ENCODE data around the gene NR2C2. TPM values are rescaled to one million over a fixed set of nuclear protein-coding genes. Genes with fewer than 3 reads are reported as not detected.

The NR2C2 gene
- total RNA-seq, 1 experiment from 2014 or later: 38.5 TPM

GRCh38 chr3:15083252-15083651, 135.9 kb downstream of the NR2C2 start:
- no peak overlapping the region for H2BK12ac ChIP-seq (ENCODE audit: insufficient read length, low read depth, low read length)
- Mint-ChIP-seq H3K27ac (no peak overlapping the region), H3K27me3 (ENCODE audit: low read depth) (no peaks in the 10 kb centered on the region), H3K9me3 (no peaks in the 10 kb centered on the region), H3K4me1 (no peaks in the 10 kb centered on the region), H3K36me3 (ENCODE audit: insufficient read depth in 1 of 3, low read depth in 3 of 3) (peaks cover 18 to 70% (median 50%) of the 10 kb centered on the region in 3 experiments; a peak in 6 of 7 replicates), H3K4me3 (no peak overlapping the region)
- no peak overlapping the region for H3K4me2 ChIP-seq (ENCODE audit: insufficient read depth, insufficient read length, low read length)
- H4K5ac ChIP-seq (ENCODE audit: insufficient read length, low read depth, low read length): no peak overlapping the region
- no peak overlapping the region for H2BK20ac ChIP-seq (ENCODE audit: low read depth, low read length, poor library complexity, severe bottlenecking)
- no peak overlapping the region for H3K18ac ChIP-seq (ENCODE audit: insufficient read length, low read depth, low read length)
- no peak overlapping the region for H3K56ac ChIP-seq (ENCODE audit: insufficient read length, low read depth, low read length)
- WGBS (ENCODE audit: extremely low coverage, insufficient read length, low lambda C conversion rate): no CpG with 5 or more reads among the region's 1 CpG
- H3K79me1 ChIP-seq (ENCODE audit: insufficient read depth, low read depth, low read length, poor library complexity, severe bottlenecking): no peaks in the 10 kb centered on the region
- H3K4me1 ChIP-seq (ENCODE audit: insufficient read depth, low read length): no peaks in the 10 kb centered on the region
- no peak overlapping the region for H3K14ac ChIP-seq (ENCODE audit: insufficient read depth, low read length)
- no peak overlapping the region for H3T11ph ChIP-seq (ENCODE audit: low read length)
- H3K27me3 ChIP-seq (ENCODE audit: insufficient read depth, low read length): no peaks in the 10 kb centered on the region
- H2BK15ac ChIP-seq (ENCODE audit: low read depth, low read length): no peak overlapping the region
- H3K4ac ChIP-seq (ENCODE audit: low read depth, low read length): no peak overlapping the region
- no peak overlapping the region for H3K9ac ChIP-seq (ENCODE audit: extremely low read depth, insufficient read length, low read length)
- H4K8ac ChIP-seq (replicated peaks; ENCODE audit: insufficient read length, low read depth, low read length): no peak overlapping the region
- no peak overlapping the region for H2BK5ac ChIP-seq (ENCODE audit: insufficient read length, low read length)
- no peaks in the 10 kb centered on the region for H4K20me1 ChIP-seq (ENCODE audit: control insufficient read depth, insufficient read depth, insufficient read length)
- H2AFZ ChIP-seq (ENCODE audit: low read length): no peak overlapping the region
- H3K9me3 ChIP-seq (ENCODE audit: control insufficient read depth, low read depth, low read length): no peaks in the 10 kb centered on the region
- no peak overlapping the region for H4K91ac ChIP-seq (ENCODE audit: insufficient read length, low read depth, low read length)
- H2AK5ac ChIP-seq (ENCODE audit: insufficient read length, low read length): no peak overlapping the region
- H3K27ac ChIP-seq (ENCODE audit: insufficient read length, low read depth, low read length): no peak overlapping the region
- H3K23ac ChIP-seq (ENCODE audit: insufficient read length, low read depth, low read length): no peak overlapping the region
- no peaks in the 10 kb centered on the region for H3K79me2 ChIP-seq (ENCODE audit: insufficient read depth, low read length)
- no peak for TF ChIP-seq CTCF (conservative IDR thresholded peaks at IDR 0.05)
- H2BK120ac ChIP-seq (ENCODE audit: low read depth, low read length, poor library complexity, severe bottlenecking): no peak overlapping the region
- DNase-seq: no peak
- no peaks in the 10 kb centered on the region for H3K23me2 ChIP-seq (ENCODE audit: insufficient read length, low read depth, low read length, poor library complexity, severe bottlenecking)

All from H9 (cell line).